HG03354 (cell line): ENCODE results near the gene MTARC1.

Experiments used
- ATAC-seq: cut with Tn5 transposase; IDR thresholded peaks from one replicate; pipeline ENCODE4 v1.9.1; 2021; ENCODE audit warnings: mild to moderate bottlenecking; ENCODE audit not compliant: unreplicated experiment, poor library complexity, severe bottlenecking

Gene MTARC1

DNA sequence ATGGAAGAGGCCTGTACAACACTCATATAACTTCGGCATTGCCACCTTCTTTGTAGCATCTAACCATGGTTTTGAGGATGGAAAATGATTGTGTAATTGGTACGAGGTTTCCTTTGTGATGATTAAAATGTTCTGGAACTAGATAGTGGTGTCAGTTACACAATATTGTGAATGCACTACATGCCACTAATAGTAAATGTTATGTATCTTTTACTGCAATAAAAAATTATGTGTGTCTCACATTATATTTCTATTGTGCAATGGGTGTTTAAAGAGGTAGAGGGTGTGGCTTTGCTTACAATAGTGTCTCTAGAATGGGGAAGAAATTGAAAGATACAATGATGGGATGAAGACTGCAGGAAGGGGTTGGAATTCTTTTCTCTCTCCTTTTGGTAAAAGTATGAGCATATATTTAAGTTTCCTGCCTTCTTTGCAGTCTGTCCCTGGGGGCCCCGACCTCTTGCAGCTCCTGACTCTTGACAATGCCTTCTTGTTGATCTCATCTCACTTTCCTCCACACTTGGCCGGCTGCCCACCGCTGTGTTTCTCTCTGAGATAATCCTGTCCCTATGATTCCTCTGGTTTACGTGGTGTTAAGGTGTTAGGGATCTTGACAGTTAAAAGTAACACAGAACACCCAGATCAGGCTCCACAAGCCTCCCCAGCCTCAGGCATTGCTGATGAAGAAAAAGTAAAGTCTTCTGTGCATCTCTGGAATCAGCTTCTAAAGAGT is 39.3 kb downstream of the MTARC1 start:
- ATAC-seq = no peak

DNA sequence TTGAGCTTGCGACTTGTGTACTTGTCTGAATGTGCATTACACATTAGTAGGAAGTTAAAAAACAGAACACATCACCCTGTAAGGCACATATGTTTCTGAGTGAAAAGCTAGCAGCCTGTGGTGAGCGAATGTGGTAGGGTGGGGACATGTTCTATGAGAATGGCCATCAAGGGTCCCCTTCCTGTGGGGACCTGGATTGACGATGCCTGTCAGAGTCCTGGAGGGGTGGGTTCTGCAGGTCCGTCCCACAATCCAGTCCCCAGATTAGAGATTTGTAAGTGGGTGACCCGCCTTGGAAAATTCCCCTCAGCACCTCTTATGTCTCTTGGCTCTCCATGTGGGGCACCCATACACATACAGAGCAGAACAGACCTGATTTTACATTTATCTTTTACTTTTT is 40.0 kb downstream of the MTARC1 start:
- ATAC-seq = no peak

DNA sequence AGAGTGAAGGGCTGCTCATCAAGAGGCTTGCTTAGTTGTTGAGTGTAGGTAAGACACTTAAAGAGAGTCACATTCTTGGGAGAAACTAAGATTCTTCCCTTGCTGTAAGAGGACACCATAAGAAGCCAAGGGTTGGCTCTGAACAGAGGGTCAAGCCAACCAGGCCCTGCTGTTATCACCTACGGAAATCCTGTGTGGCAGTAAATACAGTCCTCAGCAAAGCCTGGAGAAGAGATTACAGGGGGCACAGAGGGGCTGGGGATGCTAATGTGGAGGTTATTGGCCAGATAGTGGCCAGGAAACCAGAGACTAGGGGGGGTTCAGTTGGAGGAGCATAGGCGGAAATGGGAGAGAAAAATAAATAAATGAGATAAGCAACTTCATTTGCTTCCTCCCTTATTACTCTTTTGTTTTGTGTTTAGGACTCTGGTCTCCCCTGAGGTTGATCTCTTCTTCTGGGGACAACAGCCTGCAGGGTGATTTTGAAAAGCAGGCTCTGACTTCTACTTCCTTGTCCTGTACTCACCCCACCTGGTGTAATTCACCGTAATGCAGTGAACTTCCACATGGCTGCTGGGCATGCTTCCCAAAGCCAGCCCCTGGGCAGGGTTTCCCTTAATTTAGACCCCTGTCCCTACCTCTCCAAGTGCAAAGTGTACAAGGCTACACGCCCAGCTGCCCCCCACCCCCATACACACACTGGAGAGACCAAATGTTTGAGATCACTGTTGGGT is 40.9 kb downstream of the MTARC1 start:
- no peak for ATAC-seq

DNA sequence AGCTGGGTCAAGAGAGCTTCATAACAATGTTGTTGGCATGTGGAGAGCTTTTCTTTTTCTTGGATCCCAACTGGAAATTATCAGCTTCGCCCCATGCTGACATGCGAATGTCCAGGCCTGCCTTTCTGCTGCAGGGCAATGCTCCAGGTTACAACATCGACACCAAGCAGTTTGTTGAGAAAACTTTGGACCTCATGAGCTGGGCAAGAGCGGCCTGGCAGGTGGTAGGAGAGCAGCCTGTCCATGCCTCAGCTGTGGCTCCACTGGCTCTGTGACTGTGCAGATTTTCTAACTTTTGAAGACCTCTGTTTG is 41.4 kb downstream of the MTARC1 start:
- ATAC-seq = no peak

DNA sequence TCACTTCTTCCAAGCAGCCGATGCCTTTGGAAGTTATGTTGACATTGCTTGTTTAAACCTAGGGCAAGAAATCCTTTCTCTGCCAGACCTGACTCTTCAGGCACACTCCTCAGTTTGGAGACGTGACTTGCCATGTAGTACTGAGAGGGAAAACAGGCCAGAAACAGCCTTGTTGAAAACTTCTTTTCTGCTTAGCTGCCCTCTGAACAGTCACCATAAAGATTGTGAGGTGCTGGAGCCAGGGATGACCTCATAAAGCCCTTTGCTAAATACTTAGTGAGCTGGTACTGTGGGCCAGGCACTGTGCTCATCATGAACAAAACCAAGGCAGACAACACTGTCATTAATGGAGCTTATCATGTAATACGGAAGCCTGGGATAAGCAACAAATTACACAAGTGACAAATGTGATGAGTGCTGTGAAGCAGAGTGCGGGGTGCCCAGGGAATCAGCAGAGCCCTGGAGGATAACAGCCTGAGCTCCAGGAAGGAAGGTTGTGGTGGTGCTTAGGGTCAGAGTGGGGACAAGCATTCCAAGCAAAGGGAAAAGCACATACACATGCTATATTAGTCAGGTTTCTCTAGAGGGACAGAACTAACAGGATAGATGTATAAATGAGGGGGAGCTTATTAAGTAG is 42.4 kb downstream of the MTARC1 start:
- no peak for ATAC-seq

DNA sequence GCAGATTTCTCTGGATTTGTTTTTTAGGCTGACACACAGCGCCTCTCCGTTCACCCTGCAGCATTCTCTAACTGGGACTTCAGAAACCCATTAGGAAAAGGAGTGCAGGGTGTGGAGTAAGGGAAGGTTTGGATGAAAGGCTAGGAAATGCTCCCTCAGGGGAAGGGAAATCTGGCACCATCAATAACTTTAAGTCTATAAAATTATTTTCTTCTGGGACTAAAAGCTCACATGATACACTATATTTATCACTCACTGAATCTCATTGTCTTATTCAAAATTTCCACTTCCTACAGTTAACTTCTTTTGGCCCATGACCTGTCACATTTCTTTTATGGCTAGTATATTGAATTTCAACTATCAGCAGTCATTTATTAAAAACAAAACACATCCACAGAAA is 46.7 kb downstream of the MTARC1 start:
- no peak for ATAC-seq

DNA sequence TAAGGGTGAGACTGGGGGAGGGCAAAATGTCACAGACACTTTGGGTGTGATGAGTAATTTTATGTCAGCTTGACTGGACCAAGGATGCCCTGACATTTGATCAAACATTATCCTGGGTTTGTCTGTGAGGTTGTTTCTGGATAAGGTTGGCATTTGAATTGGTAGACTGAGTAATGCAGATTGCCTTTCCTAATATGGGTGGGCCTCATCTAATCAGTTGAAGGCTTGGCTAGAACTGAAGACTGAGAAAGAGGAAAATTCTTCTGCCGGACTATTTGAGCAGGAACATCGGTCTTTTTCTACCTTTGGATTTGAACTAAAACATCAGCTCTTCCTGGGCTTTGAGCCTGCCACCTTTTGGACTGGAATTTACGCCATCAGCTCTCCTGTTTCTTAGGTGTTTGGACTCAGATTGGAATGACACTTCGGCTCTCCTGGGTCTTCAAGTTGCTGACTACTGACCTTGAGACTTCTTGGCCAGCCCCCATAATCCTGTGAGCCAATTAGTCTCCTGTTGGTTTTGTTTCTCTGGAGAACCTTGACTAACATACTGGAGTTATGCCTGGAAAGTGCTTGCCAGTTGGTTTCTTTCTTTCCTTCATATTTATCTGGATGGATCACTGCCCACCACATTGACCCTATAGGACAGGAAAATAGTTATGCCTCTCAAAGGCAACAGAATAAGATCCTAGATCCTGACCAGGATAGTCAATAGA is 47.6 kb downstream of the MTARC1 start:
- ATAC-seq = no peak
